Right lobe of liver (tissue), 6 donors: ENCODE results near the gene NLRC5. TPM values are rescaled to one million over a fixed set of nuclear protein-coding genes. Genes with fewer than 3 reads are reported as not detected.

Experiments used
- ATAC-seq, 4 donors: fragments of 200-7000 bp; cut with Tn5 transposase; one replicate each; pipeline ENCODE4 v1.9.1; 2020; ENCODE audit warnings: mild to moderate bottlenecking in 4 of 4, moderate library complexity in 4 of 4
- DNase-seq, 3 donors: peaks; one replicate each; pipeline ENCODE4 v3.0.0-alpha.2; 2020
- H3K27ac ChIP-seq, 3 donors: fragments of 200-600 bp; one replicate each; pipeline ENCODE4 v1.8.0; 2022
- H3K27me3 ChIP-seq, 2 donors: fragments of 200-600 bp; one replicate each; pipeline ENCODE4 v1.8.0; 2022
- H3K36me3 ChIP-seq, 4 donors: fragments of 200-600 bp; sonication (generic) in 1 of 4; one replicate each; pipeline versions ENCODE4 v1.5.1 to v1.8.0; 2017 to 2022; ENCODE audit warnings: control low read depth in 1 of 4
- H3K4me1 ChIP-seq, 4 donors: fragments of 200-600 bp; sonication (generic) in 1 of 4; one replicate each; pipeline versions ENCODE4 v1.5.1 to v1.8.0; 2017 to 2022; ENCODE audit warnings: control low read depth in 1 of 4
- H3K4me3 ChIP-seq, 3 donors: fragments of 200-600 bp; one replicate each; pipeline ENCODE4 v1.8.0; 2022
- H3K9me3 ChIP-seq, 4 donors: fragments of 200-600 bp; sonication (generic) in 1 of 4; one replicate each; pipeline versions ENCODE4 v1.5.1 to v1.8.0; 2017 to 2022; ENCODE audit warnings: control low read depth in 1 of 4
- POLR2A ChIP-seq: fragments of 450-650 bp; IDR thresholded peaks from one replicate; pipeline ENCODE4 v1.6.1; 2017; ENCODE audit warnings: antibody characterized with exemption, mild to moderate bottlenecking
- WGBS: methylation state at CpG from one replicate; pipeline ENCODE4 v1.1.6; 2018; ENCODE audit warnings: low coverage, low lambda C conversion rate; ENCODE audit not compliant: insufficient coverage; ENCODE audit errors: missing lambda C conversion rate; 5-methylcytosine and 5-hydroxymethylcytosine counted together
- intact Hi-C, 2 donors: fragments of 100-400 bp; cut with DNase I; formaldehyde crosslinking; loops; one replicate each; pipeline versions ENCODE4 v1.11.2 to v1.14.1; 2022
- long read RNA-seq: library from polyadenylated mRNA; unstranded; transcript quantifications from one replicate; pipeline ENCODE4 v2.0.0, GENCODE V29; 2019
- total RNA-seq, 6 experiments: library from RNA; depleted of rRNA in 2 of 6; stranded (reverse); fragments of >200 nt in 2 of 6; fragmentation: NEBNext Ultra II Directional in 3 of 6; extraction: Animal tissue kit (Norgen Biotek cat#: 25700) in 3 of 6; gene quantifications; one replicate each; pipeline versions ENCODE4 v1.1.0 to v1.2.4, GENCODE V29; 2016 to 2023
- TF ChIP-seq, protein P1 (sequence below), 4 donors: fragments of 200-600 bp in 3 of 4; fragments of 450-650 bp in 1 of 4; IDR thresholded peaks; one replicate each; pipeline versions ENCODE4 v1.5.1 to v1.8.0; 2016 to 2022; ENCODE audit warnings: antibody characterized with exemption in 4 of 4, mild to moderate bottlenecking in 2 of 4
- donor health status: DM: no; HTN: yes; CAD: no.
- donor health status: DM: no; HTN: no; CAD: no.
- donor health status: DM: no; HTN: no; CAD: no.
- donor health status: DM: no; HTN: yes; CAD: no.
- donor health status: DM: no; HTN: yes; CAD: no.

Gene NLRC5, protein sequence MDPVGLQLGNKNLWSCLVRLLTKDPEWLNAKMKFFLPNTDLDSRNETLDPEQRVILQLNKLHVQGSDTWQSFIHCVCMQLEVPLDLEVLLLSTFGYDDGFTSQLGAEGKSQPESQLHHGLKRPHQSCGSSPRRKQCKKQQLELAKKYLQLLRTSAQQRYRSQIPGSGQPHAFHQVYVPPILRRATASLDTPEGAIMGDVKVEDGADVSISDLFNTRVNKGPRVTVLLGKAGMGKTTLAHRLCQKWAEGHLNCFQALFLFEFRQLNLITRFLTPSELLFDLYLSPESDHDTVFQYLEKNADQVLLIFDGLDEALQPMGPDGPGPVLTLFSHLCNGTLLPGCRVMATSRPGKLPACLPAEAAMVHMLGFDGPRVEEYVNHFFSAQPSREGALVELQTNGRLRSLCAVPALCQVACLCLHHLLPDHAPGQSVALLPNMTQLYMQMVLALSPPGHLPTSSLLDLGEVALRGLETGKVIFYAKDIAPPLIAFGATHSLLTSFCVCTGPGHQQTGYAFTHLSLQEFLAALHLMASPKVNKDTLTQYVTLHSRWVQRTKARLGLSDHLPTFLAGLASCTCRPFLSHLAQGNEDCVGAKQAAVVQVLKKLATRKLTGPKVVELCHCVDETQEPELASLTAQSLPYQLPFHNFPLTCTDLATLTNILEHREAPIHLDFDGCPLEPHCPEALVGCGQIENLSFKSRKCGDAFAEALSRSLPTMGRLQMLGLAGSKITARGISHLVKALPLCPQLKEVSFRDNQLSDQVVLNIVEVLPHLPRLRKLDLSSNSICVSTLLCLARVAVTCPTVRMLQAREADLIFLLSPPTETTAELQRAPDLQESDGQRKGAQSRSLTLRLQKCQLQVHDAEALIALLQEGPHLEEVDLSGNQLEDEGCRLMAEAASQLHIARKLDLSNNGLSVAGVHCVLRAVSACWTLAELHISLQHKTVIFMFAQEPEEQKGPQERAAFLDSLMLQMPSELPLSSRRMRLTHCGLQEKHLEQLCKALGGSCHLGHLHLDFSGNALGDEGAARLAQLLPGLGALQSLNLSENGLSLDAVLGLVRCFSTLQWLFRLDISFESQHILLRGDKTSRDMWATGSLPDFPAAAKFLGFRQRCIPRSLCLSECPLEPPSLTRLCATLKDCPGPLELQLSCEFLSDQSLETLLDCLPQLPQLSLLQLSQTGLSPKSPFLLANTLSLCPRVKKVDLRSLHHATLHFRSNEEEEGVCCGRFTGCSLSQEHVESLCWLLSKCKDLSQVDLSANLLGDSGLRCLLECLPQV (N-terminal part only)
- 10 to 100 TPM in 5 of 6 experiments, 1 to 10 TPM in 1; 4.6 to 25.2 (median 13.3) TPM for total RNA-seq
- long read RNA-seq, partial matches to known transcripts = 1 of 1 reads
- long read RNA-seq, other reads (novel, unspliced or antisense) = 0 of 1 reads

DNA sequence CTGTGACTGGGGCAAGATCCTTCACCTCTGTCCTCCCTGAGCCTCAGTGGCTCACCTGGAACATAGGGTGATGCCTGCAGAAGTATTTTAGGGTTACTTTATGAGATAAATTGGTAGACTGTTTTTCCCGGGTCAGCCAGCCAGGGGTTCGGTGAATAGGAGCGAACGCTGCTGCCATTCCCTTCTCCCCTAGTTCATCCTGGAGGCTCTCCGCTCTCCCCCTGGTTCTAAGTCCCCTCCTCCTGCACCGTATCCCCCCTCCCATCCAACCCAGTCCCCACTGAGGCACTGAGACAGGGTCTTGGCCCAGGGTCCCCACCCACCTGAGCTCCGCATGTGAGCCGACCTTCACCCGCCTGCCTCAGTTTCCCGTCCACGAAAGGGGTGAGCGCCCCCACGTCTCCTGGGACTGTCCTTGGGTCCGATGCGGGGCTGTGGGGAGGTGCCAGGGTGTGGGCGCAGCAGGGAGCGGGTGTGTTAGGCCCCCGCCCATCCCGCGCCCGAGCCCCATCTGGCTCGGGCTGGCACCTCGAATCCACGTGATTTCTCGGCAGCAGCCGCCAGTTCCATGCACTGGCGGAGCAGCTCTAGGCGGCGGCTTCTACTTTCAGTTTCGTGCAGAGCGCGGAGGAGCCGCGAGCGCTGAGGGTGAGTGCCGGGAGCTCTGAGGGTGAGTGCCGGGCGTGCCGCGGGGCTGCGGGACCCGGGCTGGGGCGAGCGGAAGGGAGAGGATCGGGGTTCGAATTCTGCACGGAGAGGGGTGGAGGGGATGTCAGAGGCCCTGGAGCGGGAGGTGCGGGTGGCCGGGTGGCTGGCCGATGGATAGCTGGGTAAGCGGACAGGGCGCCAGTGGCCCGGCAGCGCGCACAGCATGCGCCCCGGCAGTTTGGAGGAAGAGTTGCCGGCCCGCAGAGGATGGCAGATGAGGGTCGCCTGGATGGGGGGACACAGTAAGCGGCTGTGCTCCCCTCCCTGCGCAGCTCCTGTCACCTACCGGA lies at the start of gene NLRC5:
NLRC5 (plus strand) TSS at position 610 of the 998 bp plus-strand sequence. CDS start 31,156 bp downstream, outside the sequence.
- peak; percentile 89 for TF ChIP-seq POLR2A
- TF ChIP-seq, protein P1, sequence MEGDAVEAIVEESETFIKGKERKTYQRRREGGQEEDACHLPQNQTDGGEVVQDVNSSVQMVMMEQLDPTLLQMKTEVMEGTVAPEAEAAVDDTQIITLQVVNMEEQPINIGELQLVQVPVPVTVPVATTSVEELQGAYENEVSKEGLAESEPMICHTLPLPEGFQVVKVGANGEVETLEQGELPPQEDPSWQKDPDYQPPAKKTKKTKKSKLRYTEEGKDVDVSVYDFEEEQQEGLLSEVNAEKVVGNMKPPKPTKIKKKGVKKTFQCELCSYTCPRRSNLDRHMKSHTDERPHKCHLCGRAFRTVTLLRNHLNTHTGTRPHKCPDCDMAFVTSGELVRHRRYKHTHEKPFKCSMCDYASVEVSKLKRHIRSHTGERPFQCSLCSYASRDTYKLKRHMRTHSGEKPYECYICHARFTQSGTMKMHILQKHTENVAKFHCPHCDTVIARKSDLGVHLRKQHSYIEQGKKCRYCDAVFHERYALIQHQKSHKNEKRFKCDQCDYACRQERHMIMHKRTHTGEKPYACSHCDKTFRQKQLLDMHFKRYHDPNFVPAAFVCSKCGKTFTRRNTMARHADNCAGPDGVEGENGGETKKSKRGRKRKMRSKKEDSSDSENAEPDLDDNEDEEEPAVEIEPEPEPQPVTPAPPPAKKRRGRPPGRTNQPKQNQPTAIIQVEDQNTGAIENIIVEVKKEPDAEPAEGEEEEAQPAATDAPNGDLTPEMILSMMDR (IDR thresholded peaks at IDR 0.05) = no peak
- Histone ChIP-seq H3K9me3 (no peaks in the 10 kb centered on the region), H3K36me3 (no peaks in the 10 kb centered on the region), H3K27me3 (no peaks in the 10 kb centered on the region), H3K4me3 (peak within 1 kb of the TSS; percentile 63 to 76 (median 73)), H3K27ac (peak within 1 kb of the TSS; percentile 78 to 86 (median 83)), H3K4me1 (peaks cover 0 to 19% (median 0%) of the 10 kb centered on the region in 4 donors)
- intact Hi-C loops = no loop called here
- DNase-seq (peak; percentile 91 to 94 (median 92)), ATAC-seq (peak; percentile 90 to 95 (median 94))
- WGBS = 5% methylated on average over 35 of the region's 64 CpGs

DNA sequence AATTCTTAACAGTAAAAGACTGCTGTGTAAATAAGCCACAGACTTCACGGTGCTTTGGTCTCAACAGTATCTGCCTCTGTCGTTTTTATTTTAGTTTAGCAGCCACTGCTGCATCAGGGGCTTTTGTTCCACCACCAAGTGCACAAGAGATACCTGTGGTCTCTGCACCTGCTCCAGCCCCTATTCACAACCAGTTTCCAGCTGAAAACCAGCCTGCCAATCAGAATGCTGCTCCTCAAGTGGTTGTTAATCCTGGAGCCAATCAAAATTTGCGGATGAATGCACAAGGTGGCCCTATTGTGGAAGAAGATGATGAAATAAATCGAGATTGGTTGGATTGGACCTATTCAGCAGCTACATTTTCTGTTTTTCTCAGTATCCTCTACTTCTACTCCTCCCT lies 49.6 kb upstream of the NLRC5 start:
- intact Hi-C loops = no loop called here
- Histone ChIP-seq H3K4me3 (no peak overlapping the region), H3K36me3 (peaks cover 57 to 100% (median 79%) of the 10 kb centered on the region in 4 donors), H3K27ac (no peak overlapping the region), H3K4me1 (peaks cover 0 to 20% (median 14%) of the 10 kb centered on the region in 4 donors), H3K9me3 (no peaks in the 10 kb centered on the region), H3K27me3 (no peaks in the 10 kb centered on the region)
- 66% methylated on average over 4 of the region's 4 CpGs for WGBS
- TF ChIP-seq, protein P1 (IDR thresholded peaks at IDR 0.05) = no peak
- no peak for TF ChIP-seq POLR2A
- ATAC-seq = no peak
- DNase-seq = no peak

DNA sequence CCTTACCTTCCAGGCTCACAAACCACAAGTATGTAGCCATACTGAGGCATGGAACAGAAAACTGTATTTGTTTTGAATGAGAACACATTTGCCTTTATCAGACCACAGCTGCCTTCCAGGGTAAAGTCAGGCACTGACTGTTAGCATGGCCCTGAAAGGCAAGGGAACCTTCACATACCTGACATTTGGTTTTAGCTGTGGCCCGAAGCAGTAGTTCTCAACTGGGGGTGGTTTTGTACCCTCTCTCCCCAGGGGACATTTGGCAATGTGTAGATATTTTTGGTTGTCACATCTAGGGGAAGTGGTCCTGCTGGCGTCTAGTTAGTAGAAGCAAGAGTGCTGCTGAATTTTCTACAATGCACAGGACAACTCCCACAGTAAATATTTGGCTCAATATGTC lies 48.3 kb upstream of the NLRC5 start:
- Histone ChIP-seq H3K4me1 (peaks cover 0 to 18% (median 13%) of the 10 kb centered on the region in 4 donors), H3K36me3 (peaks cover 54 to 99% (median 77%) of the 10 kb centered on the region in 4 donors), H3K9me3 (no peaks in the 10 kb centered on the region), H3K4me3 (no peak overlapping the region), H3K27ac (no peak overlapping the region), H3K27me3 (no peaks in the 10 kb centered on the region)
- intact Hi-C loops = no loop called here
- DNase-seq (no peak), ATAC-seq (no peak)
- 67% methylated on average over 2 of the region's 2 CpGs for WGBS
- peak; percentile 16 for TF ChIP-seq POLR2A
- TF ChIP-seq, protein P1 (IDR thresholded peaks at IDR 0.05) = no peak
